Stomach (tissue), 4 donors: ENCODE measurements around the gene CD79B.

Source experiments
- POLR2A ChIP-seq, 4 donors: fragments of 450-650 bp; IDR thresholded peaks; one replicate each; pipeline ENCODE4 v1.6.1; 2016; ENCODE audit warnings: antibody characterized with exemption in 4 of 4, control low read depth in 2 of 4, mild to moderate bottlenecking in 1 of 4, moderate library complexity in 1 of 4
- TF ChIP-seq, protein P1 (sequence below), 7 experiments: fragments of 450-650 bp in 4 of 7; fragments of 200-600 bp in 3 of 7; sonication (generic) in 3 of 7; IDR thresholded peaks; one replicate each; pipeline ENCODE4 v1.5.1; 2016 to 2019; ENCODE audit warnings: antibody characterized with exemption in 7 of 7, control low read depth in 2 of 7, mild to moderate bottlenecking in 1 of 7

DNA sequence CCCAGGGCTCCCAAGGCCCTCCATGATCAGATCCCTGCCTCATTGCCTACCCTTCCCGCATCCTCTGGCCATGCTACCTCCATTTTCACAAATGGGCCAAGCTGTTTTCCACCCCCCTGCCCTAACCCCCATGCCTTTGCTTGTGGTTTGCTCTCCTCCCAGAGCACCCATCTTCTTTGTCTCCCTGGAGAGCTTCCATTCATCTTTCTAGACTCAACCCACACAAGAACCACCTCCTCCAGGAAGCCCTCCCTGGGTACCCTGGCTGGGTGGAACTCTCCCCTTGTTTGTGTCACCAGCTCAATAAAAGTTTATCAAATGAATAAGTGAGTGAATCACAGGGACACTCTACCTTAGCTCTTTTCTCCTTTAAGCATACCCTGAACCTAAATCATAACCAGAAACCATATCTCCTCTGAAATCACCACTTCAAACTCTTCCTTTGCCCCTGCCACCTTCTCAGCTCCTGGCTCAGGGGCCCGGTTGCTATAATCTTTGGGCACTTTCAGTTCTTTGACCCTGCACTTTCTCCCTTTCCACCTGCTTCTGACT is 43.5 kb upstream of the CD79B start:
- TF ChIP-seq, protein P1, sequence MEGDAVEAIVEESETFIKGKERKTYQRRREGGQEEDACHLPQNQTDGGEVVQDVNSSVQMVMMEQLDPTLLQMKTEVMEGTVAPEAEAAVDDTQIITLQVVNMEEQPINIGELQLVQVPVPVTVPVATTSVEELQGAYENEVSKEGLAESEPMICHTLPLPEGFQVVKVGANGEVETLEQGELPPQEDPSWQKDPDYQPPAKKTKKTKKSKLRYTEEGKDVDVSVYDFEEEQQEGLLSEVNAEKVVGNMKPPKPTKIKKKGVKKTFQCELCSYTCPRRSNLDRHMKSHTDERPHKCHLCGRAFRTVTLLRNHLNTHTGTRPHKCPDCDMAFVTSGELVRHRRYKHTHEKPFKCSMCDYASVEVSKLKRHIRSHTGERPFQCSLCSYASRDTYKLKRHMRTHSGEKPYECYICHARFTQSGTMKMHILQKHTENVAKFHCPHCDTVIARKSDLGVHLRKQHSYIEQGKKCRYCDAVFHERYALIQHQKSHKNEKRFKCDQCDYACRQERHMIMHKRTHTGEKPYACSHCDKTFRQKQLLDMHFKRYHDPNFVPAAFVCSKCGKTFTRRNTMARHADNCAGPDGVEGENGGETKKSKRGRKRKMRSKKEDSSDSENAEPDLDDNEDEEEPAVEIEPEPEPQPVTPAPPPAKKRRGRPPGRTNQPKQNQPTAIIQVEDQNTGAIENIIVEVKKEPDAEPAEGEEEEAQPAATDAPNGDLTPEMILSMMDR (IDR thresholded peaks at IDR 0.05) = no peak
- TF ChIP-seq POLR2A (IDR thresholded peaks at IDR 0.05) = no peak
